Large intestine (tissue), 3 donors: ENCODE measurements around the gene METTL8. TPM values are rescaled to one million over a fixed set of nuclear protein-coding genes. Genes with fewer than 3 reads are reported as not detected.

Source experiments
- DNase-seq, 2 donors: peaks; one replicate each; pipeline versions ENCODE4 v3.0.0 to v3.0.0-alpha.2; 2013
- H3K27ac ChIP-seq: one replicate; pipeline ENCODE4 v1.5.1; 2013; ENCODE audit warnings: low read length
- H3K27me3 ChIP-seq: 2 replicates; pipeline ENCODE4 v1.6.1; 2013; ENCODE audit warnings: low read length; ENCODE audit not compliant: control insufficient read depth, insufficient read depth
- H3K36me3 ChIP-seq: 2 replicates; pipeline ENCODE4 v1.6.1; 2013; ENCODE audit warnings: low read length; ENCODE audit not compliant: control insufficient read depth, insufficient read depth
- H3K4me1 ChIP-seq: one replicate; pipeline ENCODE4 v1.6.1; 2013; ENCODE audit warnings: low read length; ENCODE audit not compliant: control insufficient read depth, insufficient read depth
- H3K4me3 ChIP-seq: one replicate; pipeline ENCODE4 v1.5.1; 2013; ENCODE audit warnings: low read length
- H3K9me3 ChIP-seq: one replicate; pipeline ENCODE4 v1.6.1; 2013; ENCODE audit warnings: mild to moderate bottlenecking, low read depth, low read length, moderate library complexity; ENCODE audit not compliant: control insufficient read depth
- WGBS: methylation state at CpG from one replicate; pipeline ENCODE4 v1.1.5; 2013; ENCODE audit warnings: low lambda C conversion rate; ENCODE audit not compliant: insufficient coverage; 5-methylcytosine and 5-hydroxymethylcytosine counted together
- polyA plus RNA-seq: library from polyadenylated mRNA; unstranded; fragments of 120-200 nt; gene quantifications from one replicate; pipeline ENCODE4 v1.2.1, GENCODE V29; 2013

Gene METTL8
- polyA plus RNA-seq, 1 donor: 14.0 TPM

- no CpG with 5 or more reads among the region's 1 CpG for WGBS
Observed at GRCh38 chr2:171460537-171460936, 26.7 kb upstream of the METTL8 start.

GRCh38 chr2:171459498-171459897 lies 25.7 kb upstream of the METTL8 start:
- DNase-seq: no peak

More at GRCh38 chr2:171460537-171460936, 26.7 kb upstream of the METTL8 start:
- DNase-seq: no peak
- H3K4me3 ChIP-seq: no peak overlapping the region
- H3K27ac ChIP-seq: no peak overlapping the region
- no peaks in the 10 kb centered on the region for H3K4me1 ChIP-seq
- no peaks in the 10 kb centered on the region for H3K27me3 ChIP-seq
- no peaks in the 10 kb centered on the region for H3K9me3 ChIP-seq
- H3K36me3 ChIP-seq: peaks cover 12% of the 10 kb centered on the region

GRCh38 chr2:171452773-171453172 lies 19.0 kb upstream of the METTL8 start:
- no peaks in the 10 kb centered on the region for H3K4me1 ChIP-seq
- no peak overlapping the region for H3K27ac ChIP-seq
- peaks cover 33% of the 10 kb centered on the region for H3K36me3 ChIP-seq
- H3K27me3 ChIP-seq: no peaks in the 10 kb centered on the region
- H3K9me3 ChIP-seq: no peaks in the 10 kb centered on the region
- DNase-seq: no peak
- WGBS: 90% methylated on average over 2 of the region's 4 CpGs
- no peak overlapping the region for H3K4me3 ChIP-seq

More at GRCh38 chr2:171459498-171459897, 25.7 kb upstream of the METTL8 start:
- Histone ChIP-seq H3K27ac (no peak overlapping the region), H3K4me1 (no peaks in the 10 kb centered on the region), H3K4me3 (no peak overlapping the region), H3K27me3 (no peaks in the 10 kb centered on the region), H3K9me3 (no peaks in the 10 kb centered on the region), H3K36me3 (peaks cover 15% of the 10 kb centered on the region)

GRCh38 chr2:171451074-171451473 lies 17.3 kb upstream of the METTL8 start:
- Histone ChIP-seq H3K9me3 (no peaks in the 10 kb centered on the region), H3K4me1 (no peaks in the 10 kb centered on the region), H3K27ac (no peak overlapping the region), H3K27me3 (no peaks in the 10 kb centered on the region), H3K4me3 (no peak overlapping the region), H3K36me3 (peaks cover 35% of the 10 kb centered on the region)
- DNase-seq: no peak

- DNase-seq: peak; percentile 5 to 17
- Histone ChIP-seq H3K4me3 (no peak overlapping the region), H3K9me3 (no peaks in the 10 kb centered on the region), H3K27me3 (no peaks in the 10 kb centered on the region), H3K36me3 (peaks cover 40% of the 10 kb centered on the region), H3K27ac (no peak overlapping the region), H3K4me1 (no peaks in the 10 kb centered on the region)
- WGBS: no CpG with 5 or more reads among the region's 2 CpGs
Observed at GRCh38 chr2:171447675-171448074, 13.9 kb upstream of the METTL8 start.

- Histone ChIP-seq H3K27me3 (no peaks in the 10 kb centered on the region), H3K9me3 (no peaks in the 10 kb centered on the region), H3K4me3 (no peak overlapping the region), H3K36me3 (peaks cover 45% of the 10 kb centered on the region), H3K27ac (no peak overlapping the region), H3K4me1 (no peaks in the 10 kb centered on the region)
- no peak for DNase-seq
Observed at GRCh38 chr2:171441470-171441869, 7.7 kb upstream of the METTL8 start.

- Histone ChIP-seq H3K4me3 (no peak overlapping the region), H3K4me1 (peaks cover 16% of the 10 kb centered on the region), H3K27ac (no peak overlapping the region), H3K36me3 (peaks cover 29% of the 10 kb centered on the region), H3K9me3 (peaks cover 6% of the 10 kb centered on the region), H3K27me3 (no peaks in the 10 kb centered on the region)
- no peak for DNase-seq
- WGBS: no CpG with 5 or more reads among the region's 1 CpG
Observed at GRCh38 chr2:171436307-171436706, 2.5 kb upstream of the METTL8 start.

GRCh38 chr2:171434013-171434989 lies 511 bp upstream of the METTL8 start, which contains the start of gene DCAF17:
TSS of gene DCAF17 (plus strand) at chr2:171434226. CDS start at chr2:171434578, 352 bp downstream.
- Histone ChIP-seq H3K27me3 (no peaks in the 10 kb centered on the region), H3K36me3 (peaks cover 11% of the 10 kb centered on the region), H3K27ac (peak within 1 kb of the TSS; percentile 100), H3K4me1 (peaks cover 16% of the 10 kb centered on the region), H3K4me3 (peak within 1 kb of the TSS; percentile 78), H3K9me3 (peaks cover 6% of the 10 kb centered on the region)
- peak; percentile 98 to 99 for DNase-seq
- WGBS: 20% methylated on average over 1 of the region's 92 CpGs

GRCh38 chr2:171432969-171433762 lies 624 bp downstream of the METTL8 start:
- WGBS: 0% methylated on average over 2 of the region's 20 CpGs
- peaks cover 4% of the 10 kb centered on the region for H3K36me3 ChIP-seq
- H3K9me3 ChIP-seq: peaks cover 6% of the 10 kb centered on the region
- peaks cover 16% of the 10 kb centered on the region for H3K4me1 ChIP-seq
- no peaks in the 10 kb centered on the region for H3K27me3 ChIP-seq
- H3K27ac ChIP-seq: peak overlapping the region; percentile 100
- peak overlapping the region; percentile 78 for H3K4me3 ChIP-seq
- peak; percentile 67 to 87 for DNase-seq

GRCh38 chr2:171432206-171432968 lies 1.4 kb downstream of the METTL8 start:
- Histone ChIP-seq H3K9me3 (peaks cover 6% of the 10 kb centered on the region), H3K27ac (peak overlapping the region; percentile 100), H3K36me3 (peaks cover 3% of the 10 kb centered on the region), H3K4me3 (peak overlapping the region; percentile 78), H3K27me3 (no peaks in the 10 kb centered on the region), H3K4me1 (peaks cover 16% of the 10 kb centered on the region)
- WGBS: 100% methylated on average over 1 of the region's 4 CpGs
- no peak for DNase-seq
